Measurements from ENCODE around the gene SH3BP5. TPM values are rescaled to one million over a fixed set of nuclear protein-coding genes. Genes with fewer than 3 reads are reported as not detected.

Gene SH3BP5
- total and polyA plus RNA-seq, 2 donors (not counting 1 experiment from before 2014, with no cell fraction given) = 6.7 to 12.9 TPM

DNA sequence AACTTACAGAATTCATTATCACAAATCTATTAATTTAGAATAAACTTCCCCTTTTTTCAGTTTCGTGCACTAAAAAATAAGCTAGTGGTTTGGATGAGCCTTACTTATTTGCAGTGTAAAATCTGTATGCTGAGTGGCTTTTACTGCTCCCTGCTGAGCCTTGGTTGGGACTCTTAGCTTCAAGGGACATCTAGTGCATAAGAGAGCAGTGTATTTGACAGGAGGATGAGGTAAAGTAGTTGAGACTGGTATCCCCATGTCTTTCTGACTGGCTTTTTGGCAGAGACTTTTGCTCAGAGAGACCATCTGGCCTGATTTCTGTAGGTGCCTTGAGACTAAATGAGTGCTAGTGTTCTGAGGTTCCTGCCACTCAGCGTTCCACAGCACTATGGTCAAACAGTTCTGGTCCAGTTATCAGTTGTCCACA lies 114.5 kb downstream of the SH3BP5 start:
- DNase-seq (ENCODE audit: low read depth in 2 of 2) = no peak
- H3K27ac ChIP-seq (ENCODE audit: insufficient read depth, low read length) = no peak overlapping the region
- no peaks in the 10 kb centered on the region for H3K79me2 ChIP-seq (ENCODE audit: control insufficient read depth, insufficient read depth, low read length)
- no peak overlapping the region for H3K4me3 ChIP-seq (replicated peaks in 1 of 4; ENCODE audit: control extremely low read depth in 1 of 4, insufficient read depth in 1 of 4, low read depth in 3 of 4, low read length in 4 of 4)
- peaks cover 9% of the 10 kb centered on the region for H3K36me3 ChIP-seq (ENCODE audit: control insufficient read depth, insufficient read depth, low read length)
- no peak for TF ChIP-seq EZH2 (IDR thresholded peaks at IDR 0.05; ENCODE audit: low read length, missing control alignments)
- TF ChIP-seq, protein P1, sequence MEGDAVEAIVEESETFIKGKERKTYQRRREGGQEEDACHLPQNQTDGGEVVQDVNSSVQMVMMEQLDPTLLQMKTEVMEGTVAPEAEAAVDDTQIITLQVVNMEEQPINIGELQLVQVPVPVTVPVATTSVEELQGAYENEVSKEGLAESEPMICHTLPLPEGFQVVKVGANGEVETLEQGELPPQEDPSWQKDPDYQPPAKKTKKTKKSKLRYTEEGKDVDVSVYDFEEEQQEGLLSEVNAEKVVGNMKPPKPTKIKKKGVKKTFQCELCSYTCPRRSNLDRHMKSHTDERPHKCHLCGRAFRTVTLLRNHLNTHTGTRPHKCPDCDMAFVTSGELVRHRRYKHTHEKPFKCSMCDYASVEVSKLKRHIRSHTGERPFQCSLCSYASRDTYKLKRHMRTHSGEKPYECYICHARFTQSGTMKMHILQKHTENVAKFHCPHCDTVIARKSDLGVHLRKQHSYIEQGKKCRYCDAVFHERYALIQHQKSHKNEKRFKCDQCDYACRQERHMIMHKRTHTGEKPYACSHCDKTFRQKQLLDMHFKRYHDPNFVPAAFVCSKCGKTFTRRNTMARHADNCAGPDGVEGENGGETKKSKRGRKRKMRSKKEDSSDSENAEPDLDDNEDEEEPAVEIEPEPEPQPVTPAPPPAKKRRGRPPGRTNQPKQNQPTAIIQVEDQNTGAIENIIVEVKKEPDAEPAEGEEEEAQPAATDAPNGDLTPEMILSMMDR (conservative IDR thresholded peaks at IDR 0.05 in 1 of 2, IDR thresholded peaks at IDR 0.05 in 1 of 2; ENCODE audit: low read depth in 1 of 2, low read length in 2 of 2) = no peak
- H4K20me1 ChIP-seq (ENCODE audit: control insufficient read depth, extremely low read depth, insufficient read depth, low read length) = no peaks in the 10 kb centered on the region
- H3K9me3 ChIP-seq (ENCODE audit: control insufficient read depth, insufficient read depth, low read depth, low read length) = no peaks in the 10 kb centered on the region
- H3K4me1 ChIP-seq (ENCODE audit: control insufficient read depth, extremely low read depth, insufficient read depth, low read length) = no peaks in the 10 kb centered on the region
- no peaks in the 10 kb centered on the region for H3K27me3 ChIP-seq (ENCODE audit: control insufficient read depth, insufficient read depth, low read length)
- H3K4me2 ChIP-seq (ENCODE audit: extremely low read depth, insufficient read depth, low read length) = no peak overlapping the region
- H2AFZ ChIP-seq (ENCODE audit: low read length) = no peak overlapping the region
- H3K9ac ChIP-seq (ENCODE audit: insufficient read depth, low read length) = no peak overlapping the region

DNA sequence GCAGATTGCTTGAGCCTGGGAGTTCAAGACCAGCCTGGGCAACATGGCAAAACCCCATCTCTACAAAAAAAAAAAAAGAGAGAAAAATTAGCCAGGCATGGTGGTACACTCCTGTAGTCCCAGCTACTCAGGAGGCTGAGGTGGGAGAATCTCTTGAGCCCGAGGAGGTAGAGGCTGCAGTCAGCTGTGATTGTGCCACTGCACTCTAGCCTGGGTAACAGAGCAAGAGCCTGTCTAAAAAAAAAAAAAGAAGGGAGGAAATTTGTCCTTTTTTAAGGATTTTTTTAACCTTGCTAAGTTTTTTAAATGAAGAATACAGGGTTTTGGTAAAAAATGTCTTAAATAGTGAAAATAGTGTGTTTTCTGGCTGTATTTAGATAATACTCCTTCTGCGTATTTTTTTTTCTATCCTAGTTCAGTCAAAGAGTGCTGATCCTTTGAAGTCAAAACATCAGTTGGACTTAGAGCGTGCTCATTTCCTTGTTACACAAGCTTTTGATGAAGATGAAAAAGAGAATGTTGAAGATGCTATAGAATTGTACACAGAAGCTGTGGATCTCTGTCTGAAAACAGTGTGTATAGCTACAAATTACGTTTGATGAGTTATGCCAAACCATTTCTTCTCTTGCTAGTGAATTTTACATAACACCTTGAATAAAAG lies 115.2 kb downstream of the SH3BP5 start:
- Histone ChIP-seq H3K79me2 (ENCODE audit: control insufficient read depth, insufficient read depth, low read length) (no peaks in the 10 kb centered on the region), H2AFZ (ENCODE audit: low read length) (no peak overlapping the region), H3K4me2 (ENCODE audit: extremely low read depth, insufficient read depth, low read length) (no peak overlapping the region), H3K9me3 (ENCODE audit: control insufficient read depth, insufficient read depth, low read depth, low read length) (no peaks in the 10 kb centered on the region), H3K4me3 (replicated peaks in 1 of 4; ENCODE audit: control extremely low read depth in 1 of 4, insufficient read depth in 1 of 4, low read depth in 3 of 4, low read length in 4 of 4) (no peak overlapping the region), H3K27me3 (ENCODE audit: control insufficient read depth, insufficient read depth, low read length) (no peaks in the 10 kb centered on the region), H3K36me3 (ENCODE audit: control insufficient read depth, insufficient read depth, low read length) (peaks cover 9% of the 10 kb centered on the region), H3K27ac (ENCODE audit: insufficient read depth, low read length) (no peak overlapping the region), H4K20me1 (ENCODE audit: control insufficient read depth, extremely low read depth, insufficient read depth, low read length) (no peaks in the 10 kb centered on the region), H3K9ac (ENCODE audit: insufficient read depth, low read length) (no peak overlapping the region), H3K4me1 (ENCODE audit: control insufficient read depth, extremely low read depth, insufficient read depth, low read length) (no peaks in the 10 kb centered on the region)
- TF ChIP-seq, protein P1 (conservative IDR thresholded peaks at IDR 0.05 in 1 of 2, IDR thresholded peaks at IDR 0.05 in 1 of 2; ENCODE audit: low read depth in 1 of 2, low read length in 2 of 2) = no peak
- no peak for TF ChIP-seq EZH2 (IDR thresholded peaks at IDR 0.05; ENCODE audit: low read length, missing control alignments)
- no peak for DNase-seq (ENCODE audit: low read depth in 2 of 2)

DNA sequence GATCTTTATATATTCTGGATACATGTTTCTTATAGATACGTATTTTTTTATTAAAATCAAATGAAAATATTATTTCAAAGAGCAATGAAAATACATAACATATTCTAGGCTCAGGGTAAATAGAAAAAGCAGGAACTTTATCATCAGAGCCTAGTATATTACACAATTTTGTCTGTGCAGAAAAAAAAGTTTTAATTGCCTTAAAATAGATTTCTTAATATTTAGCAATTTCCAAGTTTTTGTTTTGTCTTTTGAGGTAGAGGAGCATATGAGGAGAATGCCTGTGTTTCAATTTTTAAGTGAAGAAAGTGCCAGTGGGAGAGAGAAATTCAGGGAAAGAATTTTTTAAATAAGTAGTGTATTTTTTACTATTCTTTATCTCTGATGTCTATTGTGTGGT lies 115.9 kb downstream of the SH3BP5 start:
- no peaks in the 10 kb centered on the region for H3K79me2 ChIP-seq (ENCODE audit: control insufficient read depth, insufficient read depth, low read length)
- H3K9me3 ChIP-seq (ENCODE audit: control insufficient read depth, insufficient read depth, low read depth, low read length) = no peaks in the 10 kb centered on the region
- no peak overlapping the region for H2AFZ ChIP-seq (ENCODE audit: low read length)
- H3K27me3 ChIP-seq (ENCODE audit: control insufficient read depth, insufficient read depth, low read length) = no peaks in the 10 kb centered on the region
- H3K9ac ChIP-seq (ENCODE audit: insufficient read depth, low read length) = no peak overlapping the region
- no peak overlapping the region for H3K4me3 ChIP-seq (replicated peaks in 1 of 4; ENCODE audit: control extremely low read depth in 1 of 4, insufficient read depth in 1 of 4, low read depth in 3 of 4, low read length in 4 of 4)
- H3K4me1 ChIP-seq (ENCODE audit: control insufficient read depth, extremely low read depth, insufficient read depth, low read length) = no peaks in the 10 kb centered on the region
- no peak overlapping the region for H3K4me2 ChIP-seq (ENCODE audit: extremely low read depth, insufficient read depth, low read length)
- no peak for DNase-seq (ENCODE audit: low read depth in 2 of 2)
- H4K20me1 ChIP-seq (ENCODE audit: control insufficient read depth, extremely low read depth, insufficient read depth, low read length) = no peaks in the 10 kb centered on the region
- no peak overlapping the region for H3K27ac ChIP-seq (ENCODE audit: insufficient read depth, low read length)
- no peak for TF ChIP-seq EZH2 (IDR thresholded peaks at IDR 0.05; ENCODE audit: low read length, missing control alignments)
- TF ChIP-seq, protein P1 (conservative IDR thresholded peaks at IDR 0.05 in 1 of 2, IDR thresholded peaks at IDR 0.05 in 1 of 2; ENCODE audit: low read depth in 1 of 2, low read length in 2 of 2) = no peak
- H3K36me3 ChIP-seq (ENCODE audit: control insufficient read depth, insufficient read depth, low read length) = peaks cover 6% of the 10 kb centered on the region

Data from fibroblast of lung (primary cell).